ENCODE results near the gene TMEM255A.

The TMEM255A gene

DNA sequence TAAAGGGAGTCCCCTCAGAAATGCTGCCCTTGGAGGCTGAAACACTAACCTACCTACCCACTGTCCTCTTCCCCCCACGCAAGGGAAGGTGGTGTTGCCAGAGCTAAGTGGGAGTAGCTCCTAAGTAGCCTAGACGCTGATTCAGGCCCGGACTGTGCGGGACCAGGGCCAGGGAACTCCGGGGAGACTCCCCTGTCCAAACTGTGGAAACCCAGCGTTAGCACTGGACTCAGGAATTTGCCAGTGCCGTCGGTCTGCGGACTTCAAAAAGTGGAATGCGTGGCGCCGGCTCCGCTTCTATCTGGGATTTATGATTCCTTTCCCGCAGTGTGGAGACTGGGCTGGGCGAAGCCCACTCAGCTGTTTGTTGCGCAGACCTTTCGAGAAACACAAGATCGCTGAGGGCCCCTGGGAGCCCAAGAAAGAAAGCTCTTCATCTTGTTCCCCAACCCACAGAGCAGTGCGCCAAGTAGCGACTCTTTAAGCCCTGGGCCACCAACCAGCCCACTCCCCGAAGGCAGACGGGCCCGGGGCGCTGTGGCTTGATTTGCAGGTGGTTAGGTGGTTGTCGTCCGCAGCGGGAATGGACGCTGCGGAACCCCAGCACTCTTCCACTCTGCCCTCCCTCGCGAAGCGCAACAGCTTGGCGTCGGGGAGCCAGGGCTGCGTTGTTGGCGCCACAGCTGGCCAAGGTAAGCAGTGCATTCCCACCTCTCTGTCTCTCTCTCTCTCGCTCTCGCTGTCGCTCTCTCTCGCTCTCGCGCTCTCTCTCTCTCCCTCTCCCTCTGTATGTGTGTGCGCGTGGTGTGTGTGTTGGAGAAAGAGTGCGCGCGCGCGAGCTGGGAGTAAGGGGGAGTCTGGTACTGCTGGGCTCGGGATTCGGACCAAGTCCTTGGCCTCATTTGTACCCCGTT is 2.0 kb downstream of the TMEM255A start:
- in situ Hi-C loops (cut with MboI; ENCODE audit: low sequenced_read_pairs) = no loop called here

DNA sequence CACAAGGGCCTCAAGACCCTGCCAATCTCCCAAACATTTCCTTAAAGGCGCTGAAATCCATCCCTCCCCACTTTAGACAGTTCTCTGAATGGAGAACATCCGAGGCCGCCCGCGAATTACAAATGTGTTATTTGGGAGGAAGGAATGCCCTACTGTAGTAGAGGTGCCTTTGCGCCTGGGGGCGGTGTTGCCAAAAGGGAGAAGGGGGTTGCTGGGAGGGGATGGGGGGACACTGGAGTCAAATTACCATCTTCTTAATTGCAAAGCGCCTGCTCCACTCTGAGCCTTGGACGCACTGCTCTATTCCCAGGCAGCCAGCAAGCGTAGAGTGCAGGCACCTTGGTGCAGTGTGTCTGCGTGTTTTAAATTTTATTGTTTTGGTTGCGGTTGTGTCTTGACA is 2.7 kb downstream of the TMEM255A start:
- in situ Hi-C loops (cut with MboI; ENCODE audit: low sequenced_read_pairs) = no loop called here

DNA sequence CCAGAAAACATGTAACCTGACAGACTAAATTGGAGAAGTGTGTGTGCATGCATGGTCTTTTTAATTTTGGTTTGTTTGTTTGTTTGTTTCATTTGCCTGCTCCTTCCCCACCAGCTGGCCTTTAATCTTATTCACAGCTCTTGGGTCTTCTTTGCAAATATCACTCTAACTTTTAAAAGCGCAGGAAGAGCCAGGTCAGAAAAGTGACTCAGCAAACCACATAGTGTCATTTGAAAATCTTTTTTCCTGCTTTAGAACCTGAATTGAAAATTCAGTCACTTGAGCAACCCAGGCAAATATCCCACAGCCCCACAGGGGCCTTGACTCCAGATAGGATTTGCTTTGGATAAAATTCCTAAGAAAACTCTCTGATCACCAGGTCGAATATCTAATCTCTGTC is 4.6 kb downstream of the TMEM255A start:
- in situ Hi-C loops (cut with MboI; ENCODE audit: low sequenced_read_pairs) = no loop called here

DNA sequence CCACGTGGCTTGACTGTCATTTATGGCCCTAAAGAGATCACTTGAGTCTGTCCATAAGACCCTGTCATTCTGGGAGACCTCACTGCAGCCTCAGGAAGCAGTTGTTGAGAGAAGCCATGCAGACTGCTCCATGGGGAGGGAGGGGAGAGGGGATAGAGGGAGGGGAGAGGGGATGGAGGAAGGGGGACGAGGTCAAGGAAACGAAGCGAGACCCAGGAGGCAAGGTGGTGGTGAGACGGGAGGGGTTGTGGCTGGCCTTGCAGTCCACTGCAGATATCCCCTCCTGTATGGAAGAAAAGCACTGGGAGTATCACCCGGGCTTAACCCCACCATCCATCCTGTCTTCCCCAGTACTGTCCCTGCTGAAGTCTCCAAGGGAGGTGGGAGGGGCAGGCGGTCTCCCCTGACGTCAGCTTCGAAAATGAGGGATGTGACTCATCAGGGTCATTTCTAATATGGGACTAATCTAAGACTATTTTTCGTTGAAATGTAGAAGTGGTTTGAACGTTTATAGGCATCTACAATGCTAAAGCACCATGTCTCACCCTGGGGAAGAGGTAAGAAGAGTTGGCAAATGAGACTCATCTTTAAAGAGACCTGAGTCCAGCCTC is 5.6 kb downstream of the TMEM255A start:
- in situ Hi-C loops (cut with MboI; ENCODE audit: low sequenced_read_pairs) = no loop called here

DNA sequence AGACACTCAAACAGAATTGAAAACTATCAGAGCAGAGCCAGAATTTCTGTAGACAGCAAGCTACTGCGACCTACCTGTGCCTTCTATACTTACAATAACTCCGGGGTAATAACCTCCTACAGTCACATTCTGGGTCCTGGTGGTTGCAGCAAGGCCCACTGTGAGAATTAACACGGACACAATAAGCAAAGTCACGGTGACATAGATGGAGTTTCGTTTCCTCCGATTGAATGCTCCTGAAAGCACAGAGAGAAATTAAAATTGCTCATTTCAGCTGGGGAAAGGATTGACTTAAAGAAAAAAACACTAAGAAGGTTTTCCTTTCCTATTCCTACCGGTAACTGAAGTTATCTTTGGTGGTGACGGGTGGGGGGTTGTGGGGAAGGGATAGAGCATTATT is 7.0 kb downstream of the TMEM255A start:
- in situ Hi-C loops (cut with MboI; ENCODE audit: low sequenced_read_pairs) = no loop called here

DNA sequence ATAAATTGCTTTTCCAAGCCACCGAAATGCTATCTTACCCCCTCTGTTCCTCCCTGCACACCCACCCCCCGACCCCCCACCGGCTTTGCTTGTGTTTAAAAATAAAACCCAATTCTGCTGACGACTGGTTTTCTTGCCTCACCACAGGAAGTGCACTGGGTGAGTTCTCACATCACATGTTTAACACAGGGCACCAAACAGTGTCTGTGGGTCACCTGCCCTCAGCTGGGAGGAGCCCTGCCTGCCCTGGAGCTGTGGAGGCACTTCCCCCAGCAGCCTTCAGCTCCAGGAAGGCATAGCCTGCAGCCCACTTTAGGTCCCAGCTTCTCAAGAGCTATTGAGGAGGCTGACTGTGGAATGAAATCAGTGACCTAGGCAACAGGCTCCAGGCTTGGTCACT is 8.8 kb downstream of the TMEM255A start:
- in situ Hi-C loops (cut with MboI; ENCODE audit: low sequenced_read_pairs) = no loop called here

DNA sequence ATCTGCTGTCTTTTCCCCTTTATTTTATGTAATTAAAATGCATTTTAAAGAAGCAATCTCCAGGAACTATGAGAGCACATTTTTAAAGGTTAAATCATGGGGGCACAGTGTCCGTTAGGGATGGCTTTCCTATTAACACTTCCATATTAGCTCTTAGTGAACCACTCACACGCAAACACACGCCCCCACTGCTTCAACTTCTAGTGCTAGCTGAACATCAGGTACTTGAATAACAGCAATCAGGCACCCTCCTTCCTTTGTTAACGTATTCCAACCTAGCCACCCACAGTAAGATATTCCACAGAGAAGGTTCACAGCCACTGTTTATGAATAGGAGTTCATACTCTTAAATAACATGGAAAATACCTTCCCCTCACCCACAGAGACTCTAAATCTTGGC is 9.3 kb downstream of the TMEM255A start:
- in situ Hi-C loops (cut with MboI; ENCODE audit: low sequenced_read_pairs) = no loop called here

DNA sequence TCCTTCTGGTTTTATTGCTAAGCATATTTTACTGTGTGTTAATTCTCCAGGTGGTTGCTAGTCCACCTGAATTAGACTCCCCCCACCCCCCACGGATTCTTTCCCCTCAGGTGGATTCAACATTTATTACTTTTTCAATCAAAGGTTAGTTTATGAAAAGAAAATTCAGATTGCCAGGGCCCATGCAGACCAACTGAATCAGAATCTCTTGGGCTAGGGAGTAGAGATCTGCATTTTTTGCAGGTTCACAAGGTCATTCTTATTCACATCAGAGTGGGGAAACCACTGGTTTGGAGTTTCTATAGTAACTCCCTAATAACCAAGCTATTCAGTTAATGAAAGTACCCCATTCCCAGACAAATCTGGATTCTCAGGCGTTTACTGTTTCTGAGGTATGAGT is 9.8 kb downstream of the TMEM255A start:
- in situ Hi-C loops (cut with MboI; ENCODE audit: low sequenced_read_pairs) = no loop called here

DNA sequence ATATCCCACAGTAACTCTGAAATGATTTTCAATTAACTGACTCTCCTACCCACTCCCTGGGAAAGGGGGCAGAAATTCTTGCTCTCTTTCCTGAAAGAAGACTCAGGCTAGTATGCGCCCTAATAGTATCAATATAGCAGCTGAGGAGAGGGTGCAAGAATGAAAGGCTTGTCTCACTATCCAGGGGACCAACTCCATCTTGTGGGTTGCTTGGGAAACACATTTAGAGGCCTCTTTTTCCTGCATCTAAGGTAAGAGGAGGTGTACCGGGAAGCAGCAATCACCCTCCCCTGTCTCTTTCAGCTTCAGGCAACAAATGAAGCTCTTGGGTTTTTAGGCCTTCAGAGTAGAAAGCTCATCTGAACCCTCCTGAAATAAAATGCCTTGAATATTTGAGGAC is 11.3 kb downstream of the TMEM255A start:
- in situ Hi-C loops (cut with MboI; ENCODE audit: low sequenced_read_pairs) = no loop called here

DNA sequence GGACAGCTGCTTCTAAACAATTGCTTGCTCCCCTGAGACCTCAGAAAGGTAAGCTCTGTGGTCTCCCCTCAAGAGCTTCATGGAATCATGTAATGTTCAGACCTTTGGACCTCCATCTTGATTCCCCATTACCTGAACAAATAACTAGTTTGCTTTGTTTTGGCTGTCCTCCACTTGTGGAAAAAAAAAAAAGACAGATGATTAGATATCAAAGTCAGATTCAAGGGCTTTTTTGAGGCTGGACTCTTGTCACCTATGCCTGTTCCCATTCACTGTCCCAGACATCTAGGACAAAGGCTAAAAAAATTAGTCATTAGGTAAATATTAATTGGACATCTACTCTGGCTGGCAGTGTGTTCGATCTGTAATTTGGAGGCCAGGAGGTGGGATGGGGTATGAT is 13.3 kb downstream of the TMEM255A start:
- in situ Hi-C loops (cut with MboI; ENCODE audit: low sequenced_read_pairs) = no loop called here

DNA sequence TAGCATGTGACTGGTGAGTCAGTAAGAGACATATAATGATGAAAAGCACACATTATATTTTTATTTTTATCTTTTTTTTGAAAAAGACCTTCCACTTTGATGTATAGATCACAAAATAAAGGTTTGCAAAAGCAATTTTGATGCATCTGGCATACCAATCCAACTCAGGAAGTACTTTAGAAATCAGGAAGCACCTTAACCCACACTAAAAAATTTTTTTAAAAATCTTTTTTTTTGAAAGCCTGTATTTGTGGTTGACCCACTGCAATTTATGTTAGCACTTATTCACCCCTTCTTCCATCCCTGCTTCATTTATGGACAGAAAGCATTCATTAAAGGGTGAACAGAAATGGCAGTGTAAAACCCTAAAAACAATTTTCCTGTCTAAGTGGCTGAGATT is 16.6 kb downstream of the TMEM255A start:
- in situ Hi-C loops (cut with MboI; ENCODE audit: low sequenced_read_pairs) = no loop called here

DNA sequence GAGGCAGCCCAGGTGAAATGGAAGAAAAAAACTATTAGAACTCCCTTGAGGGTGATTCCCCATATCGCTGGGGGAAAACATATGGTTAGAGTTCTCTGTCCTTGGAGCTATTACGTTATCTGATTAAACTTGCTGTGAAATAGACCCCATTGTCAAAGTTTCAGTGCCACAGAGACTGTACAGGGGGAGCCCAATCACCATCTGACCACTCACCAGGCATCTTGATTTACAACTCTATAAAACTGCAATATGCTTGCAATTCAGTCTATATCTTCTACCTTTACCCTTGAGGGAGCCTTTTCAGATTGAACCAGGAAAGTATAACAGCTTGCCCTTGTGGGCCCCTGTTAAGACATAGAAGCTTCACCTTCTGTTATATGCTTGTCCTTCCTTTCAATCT is 18.2 kb downstream of the TMEM255A start:
- in situ Hi-C loops (cut with MboI; ENCODE audit: low sequenced_read_pairs) = no loop called here

DNA sequence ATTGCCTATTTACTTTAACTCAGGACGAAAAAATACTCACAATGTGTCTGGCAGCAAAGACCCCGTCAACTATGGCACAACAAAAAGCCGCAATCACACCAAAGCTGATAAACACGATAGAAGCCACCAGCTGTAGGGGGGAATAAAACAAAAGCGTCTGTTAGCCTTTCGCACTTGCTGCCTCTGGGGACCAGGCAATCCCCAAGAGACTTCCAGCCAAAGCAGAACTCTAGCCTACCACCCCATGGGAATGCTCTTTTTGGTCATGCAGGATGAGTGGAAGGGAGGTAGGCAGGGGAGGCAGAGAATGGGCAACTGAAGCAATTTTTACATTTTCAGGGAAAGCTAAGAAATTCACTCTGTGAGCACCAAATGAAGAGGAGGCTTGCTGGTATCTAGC is 20.1 kb downstream of the TMEM255A start:
- in situ Hi-C loops (cut with MboI; ENCODE audit: low sequenced_read_pairs) = no loop called here

DNA sequence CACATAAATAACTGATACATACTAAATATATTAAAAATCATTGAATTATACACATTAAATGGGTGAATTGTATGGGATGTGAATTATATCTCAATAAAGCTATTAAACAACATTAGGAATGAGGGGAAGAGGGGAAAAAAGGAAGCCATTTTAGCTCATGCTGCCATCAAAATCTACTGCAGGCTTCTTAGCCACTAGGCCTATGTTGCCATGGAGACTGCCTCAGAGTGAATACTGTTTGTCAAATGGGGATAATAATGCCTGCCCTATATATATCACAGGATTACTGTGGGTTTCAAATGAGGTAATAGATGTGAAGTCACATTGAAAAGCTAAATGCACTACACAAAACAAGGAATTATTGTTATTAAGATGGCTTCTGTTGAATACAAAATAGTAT is 21.2 kb downstream of the TMEM255A start:
- in situ Hi-C loops (cut with MboI; ENCODE audit: low sequenced_read_pairs) = no loop called here

DNA sequence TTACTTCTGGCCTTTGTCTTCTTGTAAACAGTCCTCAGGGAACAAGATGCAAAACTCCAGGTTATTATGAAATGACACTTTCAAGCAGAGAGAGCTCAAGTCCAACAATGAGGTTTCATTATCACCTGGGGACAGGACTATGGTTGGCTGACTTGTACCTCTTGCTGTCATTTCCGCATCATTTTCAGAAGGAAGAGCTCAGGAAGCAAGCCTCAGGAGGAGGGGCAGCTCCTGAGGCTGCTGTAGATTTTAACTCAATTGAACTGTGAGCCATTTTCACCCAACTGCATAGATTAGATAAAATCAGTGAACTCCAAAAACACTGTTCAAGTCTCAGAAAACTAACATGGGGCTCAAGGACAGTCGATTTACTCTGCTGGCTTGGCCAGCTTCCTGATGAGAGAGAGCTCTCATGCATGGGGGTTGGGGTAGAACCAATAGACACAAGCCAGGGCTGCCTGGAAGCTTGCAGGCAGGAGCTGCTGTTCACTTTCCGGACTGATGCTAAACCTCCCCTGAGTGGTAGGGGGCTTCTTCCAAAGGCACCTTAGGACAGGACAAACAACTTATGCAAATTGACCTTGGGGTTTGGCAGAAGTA is 23.6 kb downstream of the TMEM255A start:
- in situ Hi-C loops (cut with MboI; ENCODE audit: low sequenced_read_pairs) = no loop called here

DNA sequence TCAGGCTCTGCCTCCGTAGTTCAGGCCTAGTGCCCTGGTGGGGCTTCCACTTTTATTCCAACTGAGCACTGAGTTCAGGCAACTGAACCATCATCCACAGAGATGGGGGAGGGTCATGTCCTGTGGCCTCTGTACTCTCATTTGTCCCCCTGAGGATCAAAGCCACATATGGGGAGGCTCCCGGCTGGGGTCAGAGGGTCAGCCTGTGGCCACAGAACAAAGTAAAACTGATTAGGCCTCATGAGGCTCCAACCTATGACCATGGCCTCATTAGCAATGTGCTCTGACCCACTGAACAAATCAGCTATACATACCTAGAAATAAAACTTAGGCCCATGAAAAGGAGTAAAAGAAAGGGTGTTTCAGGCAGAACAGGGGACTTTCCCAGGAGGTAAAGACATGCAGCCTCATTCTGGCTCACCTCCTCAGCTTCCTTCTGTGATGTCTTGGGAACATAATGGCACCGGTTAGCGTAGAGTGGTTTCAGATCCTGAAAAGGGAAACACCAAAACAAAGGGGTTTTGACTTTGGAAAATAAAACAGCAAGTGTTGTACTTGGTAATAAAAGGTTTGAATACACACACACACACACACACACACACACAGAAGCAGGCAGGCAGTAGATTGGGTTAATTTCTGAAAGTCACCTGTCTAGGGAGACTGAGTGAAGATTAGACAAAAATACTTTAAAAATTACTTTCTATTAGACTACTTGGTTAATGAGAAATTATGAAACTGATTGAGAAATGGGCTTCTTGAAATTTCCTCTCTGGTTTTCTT is 24.3 kb downstream of the TMEM255A start:
- in situ Hi-C loops (cut with MboI; ENCODE audit: low sequenced_read_pairs) = no loop called here

DNA sequence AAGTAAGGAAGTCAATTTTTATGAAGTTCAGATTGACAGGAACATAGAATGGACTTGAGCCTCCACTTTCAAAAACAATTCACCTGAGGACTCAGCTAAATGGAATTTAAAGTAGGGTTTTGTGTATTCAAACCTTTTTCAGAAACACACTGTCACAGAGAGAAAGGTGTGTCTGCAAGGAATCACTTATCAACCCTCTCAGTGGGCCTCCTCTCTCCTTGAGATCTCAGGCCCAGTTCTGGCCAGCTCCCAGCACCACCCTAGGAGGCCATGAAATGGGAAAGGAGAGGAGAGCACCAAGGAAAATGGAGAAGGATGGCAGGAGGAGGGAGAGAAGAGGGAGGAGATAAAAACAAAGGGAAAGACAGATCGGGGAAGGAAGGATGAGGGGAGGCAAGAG is 28.6 kb downstream of the TMEM255A start:
- in situ Hi-C loops (cut with MboI; ENCODE audit: low sequenced_read_pairs) = no loop called here

DNA sequence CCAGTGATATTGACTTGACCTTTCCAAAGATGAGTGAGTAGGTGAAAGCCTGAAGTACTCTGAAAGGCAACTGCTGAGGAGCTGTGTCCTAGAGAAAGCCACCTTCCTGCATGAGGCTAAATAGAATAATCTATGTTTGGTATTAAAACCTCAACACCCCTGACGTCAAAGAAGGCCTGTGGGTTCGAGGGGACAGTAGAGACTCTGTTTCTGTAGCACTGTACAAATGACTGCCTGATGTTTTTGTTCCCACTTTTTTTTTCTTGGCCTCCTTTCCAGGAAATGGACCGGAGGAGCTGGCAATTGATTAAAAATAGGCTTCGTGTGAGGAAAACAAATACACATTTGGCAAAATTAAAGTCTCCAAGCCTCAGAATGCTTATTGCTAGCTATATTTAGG is 29.5 kb downstream of the TMEM255A start:
- in situ Hi-C loops (cut with MboI; ENCODE audit: low sequenced_read_pairs) = no loop called here

DNA sequence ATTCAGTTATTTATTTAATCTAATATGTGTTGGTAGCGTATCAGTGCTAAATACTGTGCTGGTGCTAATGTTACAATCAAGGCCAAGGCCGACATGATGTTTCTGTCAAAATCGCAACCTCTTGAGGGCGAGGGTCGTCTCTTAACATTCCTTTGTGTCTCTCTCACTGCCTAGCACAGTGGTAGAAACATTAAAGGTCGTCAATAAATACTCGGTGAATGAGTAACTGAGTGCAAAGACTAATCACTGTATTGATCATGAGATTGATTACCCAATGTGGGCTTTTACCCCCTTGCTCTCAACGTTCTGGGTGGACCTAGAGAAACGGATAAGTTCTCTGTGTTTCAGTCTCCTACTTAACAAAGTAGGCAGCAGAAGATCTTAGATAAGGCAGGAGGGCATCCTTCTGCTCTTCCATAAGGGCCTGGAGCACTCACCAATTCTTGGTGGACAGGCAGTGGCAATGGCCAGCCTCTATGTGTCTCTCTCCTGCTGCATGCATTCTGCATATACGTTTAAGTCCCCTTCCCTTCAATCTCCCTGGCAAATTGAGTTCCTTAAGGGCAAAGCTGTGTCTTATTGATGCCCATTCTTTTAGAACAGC is 30.1 kb downstream of the TMEM255A start:
- in situ Hi-C loops (cut with MboI; ENCODE audit: low sequenced_read_pairs) = no loop called here

DNA sequence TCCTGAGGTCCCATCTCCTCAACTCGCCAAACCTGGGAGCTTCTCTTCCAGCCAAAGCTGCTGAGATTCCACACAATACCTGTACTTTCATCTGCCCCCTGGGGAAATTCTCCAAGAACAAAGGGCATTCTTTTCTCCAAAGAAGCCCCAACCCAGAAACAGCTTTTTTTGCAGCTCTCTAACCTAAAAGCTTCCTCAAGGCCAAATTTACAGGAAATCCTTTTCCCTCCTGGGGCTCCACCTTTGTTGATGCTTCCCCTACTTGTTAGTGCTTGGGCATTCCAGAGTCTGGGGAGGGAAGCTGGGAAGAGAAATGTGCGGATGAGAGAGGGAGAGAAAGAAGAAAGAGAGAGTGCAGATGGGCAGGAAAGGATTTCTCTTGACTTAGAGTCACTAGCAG is 36.3 kb downstream of the TMEM255A start:
- in situ Hi-C loops (cut with MboI; ENCODE audit: low sequenced_read_pairs) = no loop called here

DNA sequence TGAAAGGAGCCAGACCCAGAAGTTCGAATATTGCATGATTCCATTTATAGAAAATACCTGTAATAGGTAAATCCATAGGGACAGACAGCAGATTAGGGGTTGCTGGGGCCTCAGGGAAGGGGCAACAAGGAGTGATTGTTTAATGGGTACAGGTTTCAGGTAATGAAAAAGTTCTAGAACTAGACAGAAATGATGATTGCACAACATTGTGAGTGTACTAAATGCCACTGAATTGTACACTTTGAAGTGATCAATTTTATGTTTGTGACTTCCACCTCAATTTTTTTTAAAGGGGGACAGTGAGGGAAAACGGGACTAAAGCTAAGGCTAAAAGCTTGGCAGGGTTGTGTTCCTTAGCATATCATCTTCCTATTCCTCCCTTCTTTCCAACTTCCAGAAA is 37.1 kb downstream of the TMEM255A start:
- in situ Hi-C loops (cut with MboI; ENCODE audit: low sequenced_read_pairs) = no loop called here
